Body of pancreas (tissue), 4 donors: Measurements from ENCODE around the gene MROH2A. TPM values are rescaled to one million over a fixed set of nuclear protein-coding genes. Genes with fewer than 3 reads are reported as not detected.

Experiments
- ATAC-seq: fragments of 150-250 bp; one replicate; pipeline ENCODE4 v1.9.1; 2016
- DNase-seq, 4 donors: peaks; one replicate each; pipeline ENCODE4 v3.0.0-alpha.2; 2019
- H3K27ac ChIP-seq, 4 donors: fragments of 200-600 bp; sonication (generic); 1 replicate in 3 of 4; 2 replicates in 1 of 4; pipeline versions ENCODE4 v1.5.1 to v1.6.1; 2016 to 2019; ENCODE audit warnings: mild to moderate bottlenecking in 1 of 4, mixed read lengths in 1 of 4, moderate library complexity in 1 of 4
- H3K27me3 ChIP-seq, 2 donors: fragments of 200-600 bp; sonication (generic); one replicate each; pipeline ENCODE4 v1.6.0; 2016; ENCODE audit warnings: mild to moderate bottlenecking in 1 of 2
- H3K36me3 ChIP-seq, 2 donors: fragments of 200-600 bp; sonication (generic); replicated peaks in 1 of 2; 2 replicates each; pipeline ENCODE4 v1.5.1; 2016; ENCODE audit warnings: low read depth in 2 of 2; ENCODE audit not compliant: insufficient read depth in 1 of 2
- H3K4me1 ChIP-seq: fragments of 200-600 bp; sonication (generic); one replicate; pipeline ENCODE4 v1.6.0; 2016
- H3K4me3 ChIP-seq, 2 donors: fragments of 200-600 bp; sonication (generic); 1 replicate in 1 of 2; 2 replicates in 1 of 2; pipeline ENCODE4 v1.5.1; 2016 to 2019
- H3K9me3 ChIP-seq, 3 donors: fragments of 200-600 bp; sonication (generic); 1 replicate in 2 of 3; 2 replicates in 1 of 3; pipeline ENCODE4 v1.5.1; 2016
- POLR2A ChIP-seq, 3 donors: fragments of 450-650 bp; IDR thresholded peaks; one replicate each; pipeline ENCODE4 v1.6.1; 2016; ENCODE audit warnings: antibody characterized with exemption in 3 of 3, mild to moderate bottlenecking in 2 of 3
- WGBS, 2 donors: methylation state at CpG; one replicate each; pipeline ENCODE4 v1.1.5; 2017; 5-methylcytosine and 5-hydroxymethylcytosine counted together
- intact Hi-C: fragments of 100-400 bp; cut with DNase I; formaldehyde crosslinking; loops from one replicate; pipeline ENCODE4 v1.15.1; 2023
- total RNA-seq, 2 donors: library from RNA; depleted of rRNA; stranded (reverse); fragments of >200 nt; gene quantifications; one replicate each; pipeline ENCODE4 v1.1.0, GENCODE V29; 2016
- TF ChIP-seq, protein P1 (sequence below), 7 experiments: fragments of 450-650 bp in 4 of 7; fragments of 200-600 bp in 3 of 7; sonication (generic) in 3 of 7; IDR thresholded peaks; one replicate each; pipeline ENCODE4 v1.5.1; 2016 to 2019; ENCODE audit warnings: antibody characterized with exemption in 7 of 7

MROH2A gene
- total RNA-seq, 2 donors from 2014 or later = not detected

DNA sequence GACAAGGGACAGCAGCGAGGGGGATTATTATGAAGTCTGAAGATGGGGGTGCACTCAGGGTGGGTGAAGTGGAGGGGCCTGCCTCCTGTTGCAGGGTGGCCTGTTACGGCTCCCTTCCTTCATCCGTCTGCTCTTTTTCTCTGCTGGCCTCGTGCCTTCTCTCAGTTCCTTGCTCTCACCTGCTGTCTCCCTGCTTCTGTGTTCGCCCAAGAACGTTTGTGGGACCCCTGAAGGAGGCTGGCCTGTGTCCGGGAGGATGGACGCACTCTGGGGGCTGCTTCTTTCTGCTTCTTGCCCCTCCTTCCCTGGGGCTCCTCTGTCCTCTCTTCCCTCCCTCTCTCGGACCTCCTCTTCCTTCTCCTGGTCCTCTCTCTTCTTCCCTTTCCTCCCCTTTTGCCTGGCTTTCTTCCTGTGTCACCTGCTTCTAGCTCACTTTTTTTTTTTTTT lies 13.8 kb downstream of the MROH2A start:
- H3K27me3 ChIP-seq = no peaks in the 10 kb centered on the region
- ATAC-seq (no peak), DNase-seq (no peak)
- no peak overlapping the region for H3K4me3 ChIP-seq
- intact Hi-C loops = no loop called here
- no peaks in the 10 kb centered on the region for H3K36me3 ChIP-seq
- no peaks in the 10 kb centered on the region for H3K4me1 ChIP-seq
- TF ChIP-seq, protein P1, sequence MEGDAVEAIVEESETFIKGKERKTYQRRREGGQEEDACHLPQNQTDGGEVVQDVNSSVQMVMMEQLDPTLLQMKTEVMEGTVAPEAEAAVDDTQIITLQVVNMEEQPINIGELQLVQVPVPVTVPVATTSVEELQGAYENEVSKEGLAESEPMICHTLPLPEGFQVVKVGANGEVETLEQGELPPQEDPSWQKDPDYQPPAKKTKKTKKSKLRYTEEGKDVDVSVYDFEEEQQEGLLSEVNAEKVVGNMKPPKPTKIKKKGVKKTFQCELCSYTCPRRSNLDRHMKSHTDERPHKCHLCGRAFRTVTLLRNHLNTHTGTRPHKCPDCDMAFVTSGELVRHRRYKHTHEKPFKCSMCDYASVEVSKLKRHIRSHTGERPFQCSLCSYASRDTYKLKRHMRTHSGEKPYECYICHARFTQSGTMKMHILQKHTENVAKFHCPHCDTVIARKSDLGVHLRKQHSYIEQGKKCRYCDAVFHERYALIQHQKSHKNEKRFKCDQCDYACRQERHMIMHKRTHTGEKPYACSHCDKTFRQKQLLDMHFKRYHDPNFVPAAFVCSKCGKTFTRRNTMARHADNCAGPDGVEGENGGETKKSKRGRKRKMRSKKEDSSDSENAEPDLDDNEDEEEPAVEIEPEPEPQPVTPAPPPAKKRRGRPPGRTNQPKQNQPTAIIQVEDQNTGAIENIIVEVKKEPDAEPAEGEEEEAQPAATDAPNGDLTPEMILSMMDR (IDR thresholded peaks at IDR 0.05) = no peak
- no peak for TF ChIP-seq POLR2A (IDR thresholded peaks at IDR 0.05)
- WGBS, 2 donors = 50 to 66% methylated on average over 9 of the region's 9 CpGs
- no peak overlapping the region for H3K27ac ChIP-seq
- H3K9me3 ChIP-seq = no peaks in the 10 kb centered on the region

DNA sequence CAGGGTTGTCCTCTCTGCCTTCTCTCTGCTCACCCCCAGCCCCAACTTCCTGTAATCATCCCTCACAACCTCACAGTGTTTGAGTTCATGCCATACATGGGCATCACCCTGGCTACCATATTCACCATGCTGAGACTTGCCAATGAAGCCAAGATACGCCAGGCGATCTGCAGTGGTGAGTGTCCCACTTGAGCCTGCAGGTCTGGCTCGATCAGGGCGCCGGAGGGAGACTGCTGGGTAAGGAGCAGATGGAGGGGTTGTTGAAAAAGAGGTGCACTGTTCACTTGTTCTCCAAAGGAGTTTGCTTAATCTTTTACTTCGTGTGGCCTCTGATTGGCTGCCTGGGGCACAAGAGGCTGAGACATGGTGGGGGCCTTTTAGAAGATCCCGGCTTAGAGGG lies 14.6 kb downstream of the MROH2A start:
- Histone ChIP-seq H3K9me3 (no peaks in the 10 kb centered on the region), H3K4me1 (no peaks in the 10 kb centered on the region), H3K4me3 (no peak overlapping the region), H3K36me3 (no peaks in the 10 kb centered on the region), H3K27ac (no peak overlapping the region), H3K27me3 (no peaks in the 10 kb centered on the region)
- DNase-seq (no peak), ATAC-seq (no peak)
- intact Hi-C loops = no loop called here
- TF ChIP-seq, protein P1 (IDR thresholded peaks at IDR 0.05) = no peak
- TF ChIP-seq POLR2A (IDR thresholded peaks at IDR 0.05) = no peak
- 79 to 86% methylated on average over 7 of the region's 7 CpGs for WGBS, 2 donors

DNA sequence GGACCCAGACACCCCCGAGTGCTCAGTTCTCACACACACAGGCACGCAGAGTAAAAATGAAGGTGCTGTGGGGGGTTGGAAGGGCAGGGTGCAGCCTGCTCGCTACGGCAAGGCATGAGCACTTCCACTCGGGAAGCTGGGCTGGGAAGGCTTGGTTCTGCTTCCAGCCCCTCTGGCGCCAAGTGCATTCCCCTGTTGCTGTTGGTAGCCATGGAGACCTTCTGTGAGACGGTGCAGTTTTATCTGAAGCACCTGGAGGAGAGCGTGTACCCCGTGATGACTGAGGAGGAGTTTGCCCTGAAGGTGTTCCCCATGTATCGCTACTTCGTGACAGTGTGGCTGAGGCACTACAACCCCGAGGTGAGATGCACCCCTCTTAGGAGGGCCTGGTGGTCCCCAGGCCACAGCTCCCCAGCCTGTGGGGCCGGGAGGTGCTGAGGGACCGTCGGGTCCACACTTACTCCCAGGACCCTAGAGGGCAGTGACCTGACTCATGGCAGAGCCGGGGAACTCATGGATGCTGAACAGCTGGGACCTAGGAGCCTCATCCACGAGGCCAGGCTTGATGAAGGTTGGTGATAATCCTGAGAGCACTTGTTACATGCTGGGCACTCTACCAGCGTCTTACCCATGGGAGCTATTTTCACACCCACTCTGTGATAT lies 15.5 kb downstream of the MROH2A start:
- no peak for ATAC-seq
- no peak for DNase-seq
- Histone ChIP-seq H3K4me3 (no peak overlapping the region), H3K4me1 (no peaks in the 10 kb centered on the region), H3K9me3 (no peaks in the 10 kb centered on the region), H3K36me3 (no peaks in the 10 kb centered on the region), H3K27me3 (no peaks in the 10 kb centered on the region), H3K27ac (no peak overlapping the region)
- WGBS, 2 donors = 60 to 61% methylated on average over 10 to 18 of the region's 18 CpGs
- TF ChIP-seq, protein P1 (IDR thresholded peaks at IDR 0.05) = no peak
- no peak for TF ChIP-seq POLR2A (IDR thresholded peaks at IDR 0.05)
- intact Hi-C loops = no loop called here

DNA sequence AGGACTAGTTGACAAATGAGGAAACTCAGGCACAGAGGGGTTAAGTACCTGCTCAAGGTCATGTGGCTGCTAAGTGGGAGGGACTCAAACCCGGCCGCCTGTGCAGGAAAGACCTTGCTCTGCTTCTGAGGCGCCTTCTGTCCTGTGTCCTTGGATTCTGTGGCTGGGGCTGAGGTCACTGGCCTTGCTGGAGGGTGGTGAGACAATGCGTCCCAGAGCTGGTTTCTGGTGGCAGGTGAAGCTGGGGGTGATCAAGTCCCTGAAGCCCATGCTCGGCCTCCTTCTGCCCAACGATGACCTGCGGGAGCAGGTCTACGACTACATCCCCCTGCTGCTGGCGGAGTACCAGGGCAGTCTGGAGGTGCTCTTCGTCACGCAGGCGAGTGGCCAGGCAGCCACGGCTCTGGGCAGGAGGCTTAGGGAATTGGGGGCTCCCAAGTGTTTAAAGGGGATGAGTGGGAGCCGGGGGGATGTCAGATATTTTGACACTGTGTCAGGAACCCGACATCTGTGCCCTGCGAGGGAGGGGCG lies 16.1 kb downstream of the MROH2A start:
- TF ChIP-seq, protein P1 (IDR thresholded peaks at IDR 0.05) = no peak
- intact Hi-C loops = no loop called here

DNA sequence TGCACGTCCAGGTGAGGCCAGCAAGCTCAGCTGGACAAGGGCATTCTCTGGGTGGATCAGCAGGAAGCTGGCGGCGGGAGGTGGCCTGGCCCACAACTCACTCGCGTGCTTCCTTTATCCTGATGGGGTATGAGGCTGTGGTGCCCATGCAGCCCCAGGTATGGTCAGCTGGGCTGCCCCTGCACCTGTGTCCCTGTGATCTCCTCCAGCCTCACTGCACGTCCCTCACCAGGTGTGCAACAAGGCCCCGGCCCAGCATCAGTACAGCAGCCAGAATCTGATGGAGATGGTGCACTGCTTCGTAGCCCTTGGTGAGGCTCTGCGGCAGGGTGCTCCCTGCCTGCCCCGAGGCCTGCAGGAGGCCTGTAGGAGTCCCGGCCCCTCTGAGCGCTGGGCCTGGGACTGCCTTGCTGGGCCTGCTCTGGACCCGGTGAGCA lies 17.6 kb downstream of the MROH2A start:
- DNase-seq (no peak), ATAC-seq (no peak)
- intact Hi-C loops = no loop called here
- H3K9me3 ChIP-seq = no peaks in the 10 kb centered on the region
- no peaks in the 10 kb centered on the region for H3K4me1 ChIP-seq
- H3K36me3 ChIP-seq = no peaks in the 10 kb centered on the region
- H3K4me3 ChIP-seq = no peak overlapping the region
- WGBS, 2 donors = 88 to 100% methylated on average over 1 to 13 of the region's 13 CpGs
- TF ChIP-seq, protein P1 (IDR thresholded peaks at IDR 0.05) = no peak
- no peak for TF ChIP-seq POLR2A (IDR thresholded peaks at IDR 0.05)
- H3K27ac ChIP-seq = no peak overlapping the region
- no peaks in the 10 kb centered on the region for H3K27me3 ChIP-seq

More for the DNA sequence above, 16.1 kb downstream of the MROH2A start:
- H3K4me3 ChIP-seq = no peak overlapping the region
- no peak overlapping the region for H3K27ac ChIP-seq
- no peaks in the 10 kb centered on the region for H3K27me3 ChIP-seq
- no peak for ATAC-seq
- no peaks in the 10 kb centered on the region for H3K36me3 ChIP-seq
- no peaks in the 10 kb centered on the region for H3K4me1 ChIP-seq
- H3K9me3 ChIP-seq = no peaks in the 10 kb centered on the region
- no peak for DNase-seq
- WGBS, 2 donors = 24 to 65% methylated on average over 9 to 17 of the region's 17 CpGs
